Liver (tissue), 9 donors: ENCODE measurements around the gene TBXT. TPM values are rescaled to one million over a fixed set of nuclear protein-coding genes. Genes with fewer than 3 reads are reported as not detected.

Experiments used
- DNase-seq: peaks from one replicate; pipeline ENCODE4 v3.0.0-alpha.2; 2017; ENCODE audit warnings: low spot score
- H3K27ac ChIP-seq, 2 donors: one replicate each; pipeline ENCODE4 v1.7.0; 2013; ENCODE audit warnings: inconsistent platforms in 2 of 2, low read length in 2 of 2, control low read depth in 1 of 2, low read depth in 1 of 2, mild to moderate bottlenecking in 1 of 2
- H3K27me3 ChIP-seq, 4 donors: one replicate each; pipeline versions ENCODE4 v1.6.1 to v1.7.0; 2013; ENCODE audit warnings: low read length in 3 of 4, inconsistent platforms in 1 of 4, mild to moderate bottlenecking in 1 of 4, moderate library complexity in 1 of 4; ENCODE audit not compliant: control insufficient read depth in 4 of 4, insufficient read depth in 4 of 4
- H3K36me3 ChIP-seq, 4 donors: one replicate each; pipeline versions ENCODE4 v1.6.1 to v1.7.0; 2013; ENCODE audit warnings: low read length in 3 of 4, mild to moderate bottlenecking in 3 of 4, low read depth in 1 of 4, moderate library complexity in 1 of 4; ENCODE audit not compliant: control insufficient read depth in 4 of 4, insufficient read depth in 3 of 4
- H3K4me1 ChIP-seq, 4 donors: one replicate each; pipeline versions ENCODE4 v1.6.1 to v1.7.0; 2013; ENCODE audit warnings: low read length in 3 of 4, mild to moderate bottlenecking in 3 of 4, moderate library complexity in 1 of 4; ENCODE audit not compliant: control insufficient read depth in 4 of 4, insufficient read depth in 4 of 4
- H3K4me3 ChIP-seq, 3 donors: one replicate each; pipeline versions ENCODE4 v1.6.1 to v1.7.0; 2013; ENCODE audit warnings: low read length in 3 of 3, control low read depth in 1 of 3, low read depth in 1 of 3, mild to moderate bottlenecking in 1 of 3
- H3K9ac ChIP-seq, 2 donors: one replicate each; pipeline ENCODE4 v1.7.0; 2013; ENCODE audit warnings: low read length in 2 of 2, mild to moderate bottlenecking in 2 of 2, moderate library complexity in 2 of 2, control low read depth in 1 of 2, low read depth in 1 of 2
- H3K9me3 ChIP-seq, 4 donors: one replicate each; pipeline versions ENCODE4 v1.6.1 to v1.7.0; 2013; ENCODE audit warnings: low read length in 3 of 4; ENCODE audit not compliant: control insufficient read depth in 4 of 4
- FOXA1 ChIP-seq: IDR thresholded peaks from 2 replicates; pipeline ENCODE4 v1.6.1; 2016; ENCODE audit warnings: antibody characterized with exemption
- GABPA ChIP-seq, 2 donors: IDR thresholded peaks in 1 of 2; conservative IDR thresholded peaks in 1 of 2; 2 replicates each; pipeline ENCODE4 v1.6.1; 2016; ENCODE audit warnings: antibody characterized with exemption in 2 of 2, mild to moderate bottlenecking in 1 of 2, moderate library complexity in 1 of 2
- HNF4A ChIP-seq, 2 donors: conservative IDR thresholded peaks; 2 replicates each; pipeline ENCODE4 v1.6.1; 2016; ENCODE audit warnings: antibody characterized with exemption in 2 of 2, mild to moderate bottlenecking in 2 of 2
- HNF4G ChIP-seq: IDR thresholded peaks from 2 replicates; pipeline ENCODE4 v1.6.1; 2016; ENCODE audit warnings: antibody characterized with exemption
- JUND ChIP-seq, 2 donors: IDR thresholded peaks; 2 replicates each; pipeline ENCODE4 v1.6.1; 2016; ENCODE audit warnings: antibody characterized with exemption in 2 of 2
- NR2F2 ChIP-seq: IDR thresholded peaks from 2 replicates; pipeline ENCODE4 v1.6.1; 2016; ENCODE audit warnings: antibody characterized with exemption
- RAD21 ChIP-seq, 2 donors: IDR thresholded peaks; 2 replicates each; pipeline ENCODE4 v1.6.1; 2016; ENCODE audit warnings: antibody characterized with exemption in 2 of 2, mild to moderate bottlenecking in 2 of 2
- RXRA ChIP-seq, 2 donors: IDR thresholded peaks; 2 replicates each; pipeline ENCODE4 v1.6.1; 2017 to 2018; ENCODE audit warnings: antibody characterized with exemption in 2 of 2, mild to moderate bottlenecking in 1 of 2
- SP1 ChIP-seq: IDR thresholded peaks from 2 replicates; pipeline ENCODE4 v1.6.1; 2018; ENCODE audit warnings: antibody characterized with exemption, mild to moderate bottlenecking
- TAF1 ChIP-seq: conservative IDR thresholded peaks from 2 replicates; pipeline ENCODE4 v1.6.1; 2016; ENCODE audit warnings: antibody characterized with exemption, mild to moderate bottlenecking
- YY1 ChIP-seq: IDR thresholded peaks from 2 replicates; pipeline ENCODE4 v1.6.1; 2016; ENCODE audit warnings: antibody characterized with exemption, mild to moderate bottlenecking
- WGBS: extraction: QIAGEN DNeasy Blood & Tissue Kit; methylation state at CpG from one replicate; pipeline ENCODE4 v1.1.7; 2013; 5-methylcytosine and 5-hydroxymethylcytosine counted together
- polyA plus RNA-seq, 2 donors: library from polyadenylated mRNA; stranded (reverse) in 1 of 2; unstranded in 1 of 2; fragments of 200-250 nt in 1 of 2; fragments of >200 nt in 1 of 2; fragmentation: Nextera tagmentation in 1 of 2; extraction: Ambion mirVana in 1 of 2; gene quantifications; one replicate each; pipeline versions ENCODE4 v1.2.1 to v1.2.3, GENCODE V29; 2013 to 2015
- total RNA-seq, 2 donors: library from RNA; depleted of rRNA; stranded (reverse); fragments of >200 nt; gene quantifications; one replicate each; pipeline ENCODE4 v1.2.3, GENCODE V29; 2014
- TF ChIP-seq, protein P1 (sequence below): IDR thresholded peaks from 2 replicates; pipeline ENCODE4 v1.6.1; 2016; ENCODE audit warnings: antibody characterized with exemption
- TF ChIP-seq, protein P2 (sequence below): fragments of 150-350 bp; IDR thresholded peaks from 2 replicates; pipeline ENCODE4 v1.5.1; 2017; ENCODE audit warnings: improper control_type of control experiment, low read depth, low read length; ENCODE audit not compliant: missing input control
- TF ChIP-seq, protein P3 (sequence below): IDR thresholded peaks from 2 replicates; pipeline ENCODE4 v1.6.1; 2016; ENCODE audit warnings: antibody characterized with exemption, mild to moderate bottlenecking
- TF ChIP-seq, protein P4 (sequence below): IDR thresholded peaks from 2 replicates; pipeline ENCODE4 v1.6.1; 2016; ENCODE audit warnings: antibody characterized with exemption
- TF ChIP-seq, protein P5 (sequence below): IDR thresholded peaks from 2 replicates; pipeline ENCODE4 v1.6.1; 2016; ENCODE audit warnings: antibody characterized with exemption
- donor health status: healthy.
- donor health status: healthy.
- donor health status: healthy.
- donor health status: healthy.
- donor health status: healthy.

The TBXT gene
- total and polyA plus RNA-seq, 4 donors, result not detected

DNA sequence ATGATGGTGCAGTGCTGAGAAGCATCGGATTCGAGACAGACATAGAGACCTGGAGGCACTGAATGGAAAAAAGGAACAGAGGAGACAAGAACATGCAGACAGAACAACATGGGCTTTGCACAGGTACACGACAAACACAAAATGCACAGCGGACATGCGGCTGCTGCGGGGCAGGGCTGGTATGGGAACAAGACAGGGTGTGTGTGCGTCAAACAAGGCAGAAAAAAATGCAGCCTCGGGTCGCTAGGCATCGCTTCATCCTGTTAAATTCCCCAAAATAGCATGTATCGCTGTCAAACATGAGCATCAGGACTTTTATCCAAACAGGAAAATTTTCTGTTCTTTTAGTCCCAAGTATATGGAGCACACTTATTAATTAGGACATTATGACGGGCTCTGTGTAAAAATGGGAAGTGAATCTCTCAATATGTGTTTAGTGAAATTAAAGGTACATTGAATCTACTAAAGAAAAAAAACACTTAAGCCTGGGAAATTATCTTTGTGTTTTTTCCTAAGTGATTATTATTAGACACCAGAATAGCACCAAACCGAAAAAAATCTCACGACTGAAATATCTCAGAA is 36.1 kb upstream of the TBXT start:
- DNase-seq, result no peak
- WGBS, result 91% methylated on average over 14 of the region's 14 CpGs
- H3K4me3 ChIP-seq, result no peak overlapping the region
- H3K4me1 ChIP-seq, result no peaks in the 10 kb centered on the region
- H3K9me3 ChIP-seq, result peaks cover 0 to 4% (median 0%) of the 10 kb centered on the region in 4 donors
- no peak overlapping the region for H3K9ac ChIP-seq
- no peak for TF ChIP-seq HNF4G
- TF ChIP-seq HNF4A (conservative IDR thresholded peaks at IDR 0.05), result no peak
- TF ChIP-seq SP1, result no peak
- TF ChIP-seq, protein P1, sequence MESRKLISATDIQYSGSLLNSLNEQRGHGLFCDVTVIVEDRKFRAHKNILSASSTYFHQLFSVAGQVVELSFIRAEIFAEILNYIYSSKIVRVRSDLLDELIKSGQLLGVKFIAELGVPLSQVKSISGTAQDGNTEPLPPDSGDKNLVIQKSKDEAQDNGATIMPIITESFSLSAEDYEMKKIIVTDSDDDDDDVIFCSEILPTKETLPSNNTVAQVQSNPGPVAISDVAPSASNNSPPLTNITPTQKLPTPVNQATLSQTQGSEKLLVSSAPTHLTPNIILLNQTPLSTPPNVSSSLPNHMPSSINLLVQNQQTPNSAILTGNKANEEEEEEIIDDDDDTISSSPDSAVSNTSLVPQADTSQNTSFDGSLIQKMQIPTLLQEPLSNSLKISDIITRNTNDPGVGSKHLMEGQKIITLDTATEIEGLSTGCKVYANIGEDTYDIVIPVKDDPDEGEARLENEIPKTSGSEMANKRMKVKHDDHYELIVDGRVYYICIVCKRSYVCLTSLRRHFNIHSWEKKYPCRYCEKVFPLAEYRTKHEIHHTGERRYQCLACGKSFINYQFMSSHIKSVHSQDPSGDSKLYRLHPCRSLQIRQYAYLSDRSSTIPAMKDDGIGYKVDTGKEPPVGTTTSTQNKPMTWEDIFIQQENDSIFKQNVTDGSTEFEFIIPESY, result no peak
- TF ChIP-seq, protein P2, sequence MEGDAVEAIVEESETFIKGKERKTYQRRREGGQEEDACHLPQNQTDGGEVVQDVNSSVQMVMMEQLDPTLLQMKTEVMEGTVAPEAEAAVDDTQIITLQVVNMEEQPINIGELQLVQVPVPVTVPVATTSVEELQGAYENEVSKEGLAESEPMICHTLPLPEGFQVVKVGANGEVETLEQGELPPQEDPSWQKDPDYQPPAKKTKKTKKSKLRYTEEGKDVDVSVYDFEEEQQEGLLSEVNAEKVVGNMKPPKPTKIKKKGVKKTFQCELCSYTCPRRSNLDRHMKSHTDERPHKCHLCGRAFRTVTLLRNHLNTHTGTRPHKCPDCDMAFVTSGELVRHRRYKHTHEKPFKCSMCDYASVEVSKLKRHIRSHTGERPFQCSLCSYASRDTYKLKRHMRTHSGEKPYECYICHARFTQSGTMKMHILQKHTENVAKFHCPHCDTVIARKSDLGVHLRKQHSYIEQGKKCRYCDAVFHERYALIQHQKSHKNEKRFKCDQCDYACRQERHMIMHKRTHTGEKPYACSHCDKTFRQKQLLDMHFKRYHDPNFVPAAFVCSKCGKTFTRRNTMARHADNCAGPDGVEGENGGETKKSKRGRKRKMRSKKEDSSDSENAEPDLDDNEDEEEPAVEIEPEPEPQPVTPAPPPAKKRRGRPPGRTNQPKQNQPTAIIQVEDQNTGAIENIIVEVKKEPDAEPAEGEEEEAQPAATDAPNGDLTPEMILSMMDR, result no peak
- no peak for TF ChIP-seq RAD21 (IDR thresholded peaks at IDR 0.05)
- TF ChIP-seq, protein P3, sequence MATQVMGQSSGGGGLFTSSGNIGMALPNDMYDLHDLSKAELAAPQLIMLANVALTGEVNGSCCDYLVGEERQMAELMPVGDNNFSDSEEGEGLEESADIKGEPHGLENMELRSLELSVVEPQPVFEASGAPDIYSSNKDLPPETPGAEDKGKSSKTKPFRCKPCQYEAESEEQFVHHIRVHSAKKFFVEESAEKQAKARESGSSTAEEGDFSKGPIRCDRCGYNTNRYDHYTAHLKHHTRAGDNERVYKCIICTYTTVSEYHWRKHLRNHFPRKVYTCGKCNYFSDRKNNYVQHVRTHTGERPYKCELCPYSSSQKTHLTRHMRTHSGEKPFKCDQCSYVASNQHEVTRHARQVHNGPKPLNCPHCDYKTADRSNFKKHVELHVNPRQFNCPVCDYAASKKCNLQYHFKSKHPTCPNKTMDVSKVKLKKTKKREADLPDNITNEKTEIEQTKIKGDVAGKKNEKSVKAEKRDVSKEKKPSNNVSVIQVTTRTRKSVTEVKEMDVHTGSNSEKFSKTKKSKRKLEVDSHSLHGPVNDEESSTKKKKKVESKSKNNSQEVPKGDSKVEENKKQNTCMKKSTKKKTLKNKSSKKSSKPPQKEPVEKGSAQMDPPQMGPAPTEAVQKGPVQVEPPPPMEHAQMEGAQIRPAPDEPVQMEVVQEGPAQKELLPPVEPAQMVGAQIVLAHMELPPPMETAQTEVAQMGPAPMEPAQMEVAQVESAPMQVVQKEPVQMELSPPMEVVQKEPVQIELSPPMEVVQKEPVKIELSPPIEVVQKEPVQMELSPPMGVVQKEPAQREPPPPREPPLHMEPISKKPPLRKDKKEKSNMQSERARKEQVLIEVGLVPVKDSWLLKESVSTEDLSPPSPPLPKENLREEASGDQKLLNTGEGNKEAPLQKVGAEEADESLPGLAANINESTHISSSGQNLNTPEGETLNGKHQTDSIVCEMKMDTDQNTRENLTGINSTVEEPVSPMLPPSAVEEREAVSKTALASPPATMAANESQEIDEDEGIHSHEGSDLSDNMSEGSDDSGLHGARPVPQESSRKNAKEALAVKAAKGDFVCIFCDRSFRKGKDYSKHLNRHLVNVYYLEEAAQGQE, result no peak
- no peak for TF ChIP-seq NR2F2
- TF ChIP-seq YY1, result no peak
- no peak for TF ChIP-seq JUND (IDR thresholded peaks at IDR 0.05)
- no peak for TF ChIP-seq RXRA (IDR thresholded peaks at IDR 0.05)
- no peak for TF ChIP-seq TAF1
- TF ChIP-seq, protein P4, sequence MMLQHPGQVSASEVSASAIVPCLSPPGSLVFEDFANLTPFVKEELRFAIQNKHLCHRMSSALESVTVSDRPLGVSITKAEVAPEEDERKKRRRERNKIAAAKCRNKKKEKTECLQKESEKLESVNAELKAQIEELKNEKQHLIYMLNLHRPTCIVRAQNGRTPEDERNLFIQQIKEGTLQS, result no peak
- TF ChIP-seq FOXA1, result no peak
- TF ChIP-seq, protein P5, sequence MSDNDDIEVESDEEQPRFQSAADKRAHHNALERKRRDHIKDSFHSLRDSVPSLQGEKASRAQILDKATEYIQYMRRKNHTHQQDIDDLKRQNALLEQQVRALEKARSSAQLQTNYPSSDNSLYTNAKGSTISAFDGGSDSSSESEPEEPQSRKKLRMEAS, result no peak
- TF ChIP-seq GABPA (IDR thresholded peaks at IDR 0.05 in 1 of 2, conservative IDR thresholded peaks at IDR 0.05 in 1 of 2), result no peak
- no peaks in the 10 kb centered on the region for H3K27me3 ChIP-seq
- no peaks in the 10 kb centered on the region for H3K36me3 ChIP-seq
- no peak overlapping the region for H3K27ac ChIP-seq
